ENCODE results near the gene ACP7.

GRCh38 chr19:39038098-39038497, 46.1 kb upstream of the ACP7 start:
- TF ChIP-seq REST (IDR thresholded peaks at IDR 0.05; ENCODE audit: unreplicated experiment) (no peak), CTCF (conservative IDR thresholded peaks at IDR 0.05; ENCODE audit: low read depth in 2 of 2) (peak; percentile 33 to 61), POLR2AphosphoS5 (IDR thresholded peaks at IDR 0.05; ENCODE audit: low read depth) (no peak), ZNF462 (CRISPR knock-in tag; IDR thresholded peaks at IDR 0.05) (no peak), EZH2phosphoT487 (IDR thresholded peaks at IDR 0.05; ENCODE audit: unreplicated experiment) (no peak), CREB1 (CRISPR knock-in tag; IDR thresholded peaks at IDR 0.05; ENCODE audit: low read depth) (no peak), EZH2 (IDR thresholded peaks at IDR 0.05; ENCODE audit: low read depth, unreplicated experiment) (no peak), STAT1 (IDR thresholded peaks at IDR 0.05; ENCODE audit: unreplicated experiment) (no peak), ZNF331 (CRISPR knock-in tag; IDR thresholded peaks at IDR 0.05; ENCODE audit: low read depth) (no peak)
